GM23338 (cell line): ENCODE measurements around the gene AKAP13.

ENCODE experiments used
- CREB1 ChIP-seq: fragments of 250-450 bp; sonication (Bioruptor Pico); IDR thresholded peaks from 2 replicates; pipeline ENCODE4 v1.5.0; 2020; ENCODE audit warnings: low read depth, mild to moderate bottlenecking, moderate library complexity
- EZH2 ChIP-seq: fragments of 200-600 bp; sonication (generic); IDR thresholded peaks from one replicate; pipeline ENCODE4 v1.8.0; 2017; ENCODE audit warnings: antibody characterized with exemption, mild to moderate bottlenecking, low read depth; ENCODE audit not compliant: unreplicated experiment
- EZH2phosphoT487 ChIP-seq: fragments of 200-600 bp; sonication (generic); IDR thresholded peaks from one replicate; pipeline ENCODE4 v1.8.1; 2018; ENCODE audit warnings: antibody characterized with exemption; ENCODE audit not compliant: unreplicated experiment
- JUNB ChIP-seq: IDR thresholded peaks from one replicate; pipeline ENCODE4 v1.6.1; 2016; ENCODE audit warnings: antibody characterized with exemption; ENCODE audit not compliant: unreplicated experiment
- NANOG ChIP-seq: IDR thresholded peaks from 2 replicates; pipeline ENCODE4 v1.6.1; 2016; ENCODE audit warnings: antibody characterized with exemption, borderline replicate concordance
- POLR2AphosphoS5 ChIP-seq: IDR thresholded peaks from 2 replicates; pipeline ENCODE4 v1.6.1; 2016; ENCODE audit warnings: antibody characterized with exemption, low read depth
- STAT1 ChIP-seq: IDR thresholded peaks from one replicate; pipeline ENCODE4 v1.6.1; 2016; ENCODE audit warnings: antibody characterized with exemption; ENCODE audit not compliant: unreplicated experiment
- ZNF114 ChIP-seq: fragments of 250-450 bp; sonication (Bioruptor Pico); IDR thresholded peaks from 2 replicates; pipeline ENCODE4 v1.5.0; 2020; ENCODE audit warnings: mild to moderate bottlenecking, moderate library complexity
- ZNF331 ChIP-seq: fragments of 250-450 bp; sonication (Bioruptor Pico); IDR thresholded peaks from 2 replicates; pipeline ENCODE4 v1.5.0; 2020; ENCODE audit warnings: low read depth, mild to moderate bottlenecking, moderate library complexity
- TF ChIP-seq, protein P1 (sequence below), 2 experiments: fragments of 200-600 bp in 1 of 2; sonication (generic) in 1 of 2; conservative IDR thresholded peaks; 2 replicates each; pipeline versions ENCODE4 v1.5.1 to v1.6.1; 2016 to 2017; ENCODE audit warnings: antibody characterized with exemption in 2 of 2, low read depth in 2 of 2, mild to moderate bottlenecking in 2 of 2, moderate library complexity in 1 of 2
- TF ChIP-seq, protein P2 (sequence below): IDR thresholded peaks from one replicate; pipeline ENCODE4 v1.6.1; 2018; ENCODE audit warnings: antibody characterized with exemption; ENCODE audit not compliant: unreplicated experiment
- TF ChIP-seq, protein P3 (sequence below): fragments of 250-450 bp; sonication (Bioruptor Pico); IDR thresholded peaks from 2 replicates; pipeline ENCODE4 v1.5.0; 2020; ENCODE audit warnings: mild to moderate bottlenecking, moderate library complexity

DNA sequence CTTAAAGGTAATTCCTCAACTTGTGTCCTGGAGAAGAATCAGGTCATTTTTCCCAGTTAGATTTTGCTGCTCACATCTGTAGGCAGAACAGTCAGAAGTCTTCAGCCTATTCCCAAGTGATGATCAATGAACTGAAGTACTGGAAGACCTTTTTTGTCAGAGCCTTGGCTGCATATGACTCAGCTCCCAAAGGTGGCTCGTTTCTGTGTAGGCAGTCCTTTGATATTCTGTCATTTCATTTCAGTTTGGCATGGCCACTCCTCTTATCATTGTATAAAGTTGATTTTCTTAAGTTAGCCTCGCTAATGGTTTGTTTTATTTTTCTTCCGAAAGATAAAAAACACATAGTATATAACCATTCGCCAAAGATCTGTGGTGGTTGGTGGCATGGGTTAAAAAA is 323.7 kb downstream of the AKAP13 start:
- TF ChIP-seq, protein P1, sequence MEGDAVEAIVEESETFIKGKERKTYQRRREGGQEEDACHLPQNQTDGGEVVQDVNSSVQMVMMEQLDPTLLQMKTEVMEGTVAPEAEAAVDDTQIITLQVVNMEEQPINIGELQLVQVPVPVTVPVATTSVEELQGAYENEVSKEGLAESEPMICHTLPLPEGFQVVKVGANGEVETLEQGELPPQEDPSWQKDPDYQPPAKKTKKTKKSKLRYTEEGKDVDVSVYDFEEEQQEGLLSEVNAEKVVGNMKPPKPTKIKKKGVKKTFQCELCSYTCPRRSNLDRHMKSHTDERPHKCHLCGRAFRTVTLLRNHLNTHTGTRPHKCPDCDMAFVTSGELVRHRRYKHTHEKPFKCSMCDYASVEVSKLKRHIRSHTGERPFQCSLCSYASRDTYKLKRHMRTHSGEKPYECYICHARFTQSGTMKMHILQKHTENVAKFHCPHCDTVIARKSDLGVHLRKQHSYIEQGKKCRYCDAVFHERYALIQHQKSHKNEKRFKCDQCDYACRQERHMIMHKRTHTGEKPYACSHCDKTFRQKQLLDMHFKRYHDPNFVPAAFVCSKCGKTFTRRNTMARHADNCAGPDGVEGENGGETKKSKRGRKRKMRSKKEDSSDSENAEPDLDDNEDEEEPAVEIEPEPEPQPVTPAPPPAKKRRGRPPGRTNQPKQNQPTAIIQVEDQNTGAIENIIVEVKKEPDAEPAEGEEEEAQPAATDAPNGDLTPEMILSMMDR (conservative IDR thresholded peaks at IDR 0.05; ENCODE audit: low read depth in 2 of 2), result no peak
- TF ChIP-seq EZH2phosphoT487, result no peak
- no peak for TF ChIP-seq EZH2
- no peak for TF ChIP-seq POLR2AphosphoS5
- TF ChIP-seq, protein P2, sequence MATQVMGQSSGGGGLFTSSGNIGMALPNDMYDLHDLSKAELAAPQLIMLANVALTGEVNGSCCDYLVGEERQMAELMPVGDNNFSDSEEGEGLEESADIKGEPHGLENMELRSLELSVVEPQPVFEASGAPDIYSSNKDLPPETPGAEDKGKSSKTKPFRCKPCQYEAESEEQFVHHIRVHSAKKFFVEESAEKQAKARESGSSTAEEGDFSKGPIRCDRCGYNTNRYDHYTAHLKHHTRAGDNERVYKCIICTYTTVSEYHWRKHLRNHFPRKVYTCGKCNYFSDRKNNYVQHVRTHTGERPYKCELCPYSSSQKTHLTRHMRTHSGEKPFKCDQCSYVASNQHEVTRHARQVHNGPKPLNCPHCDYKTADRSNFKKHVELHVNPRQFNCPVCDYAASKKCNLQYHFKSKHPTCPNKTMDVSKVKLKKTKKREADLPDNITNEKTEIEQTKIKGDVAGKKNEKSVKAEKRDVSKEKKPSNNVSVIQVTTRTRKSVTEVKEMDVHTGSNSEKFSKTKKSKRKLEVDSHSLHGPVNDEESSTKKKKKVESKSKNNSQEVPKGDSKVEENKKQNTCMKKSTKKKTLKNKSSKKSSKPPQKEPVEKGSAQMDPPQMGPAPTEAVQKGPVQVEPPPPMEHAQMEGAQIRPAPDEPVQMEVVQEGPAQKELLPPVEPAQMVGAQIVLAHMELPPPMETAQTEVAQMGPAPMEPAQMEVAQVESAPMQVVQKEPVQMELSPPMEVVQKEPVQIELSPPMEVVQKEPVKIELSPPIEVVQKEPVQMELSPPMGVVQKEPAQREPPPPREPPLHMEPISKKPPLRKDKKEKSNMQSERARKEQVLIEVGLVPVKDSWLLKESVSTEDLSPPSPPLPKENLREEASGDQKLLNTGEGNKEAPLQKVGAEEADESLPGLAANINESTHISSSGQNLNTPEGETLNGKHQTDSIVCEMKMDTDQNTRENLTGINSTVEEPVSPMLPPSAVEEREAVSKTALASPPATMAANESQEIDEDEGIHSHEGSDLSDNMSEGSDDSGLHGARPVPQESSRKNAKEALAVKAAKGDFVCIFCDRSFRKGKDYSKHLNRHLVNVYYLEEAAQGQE, result no peak
- no peak for TF ChIP-seq STAT1
- no peak for TF ChIP-seq JUNB
- no peak for TF ChIP-seq CREB1 (CRISPR knock-in tag)
- no peak for TF ChIP-seq ZNF114 (CRISPR knock-in tag)
- no peak for TF ChIP-seq ZNF331 (CRISPR knock-in tag)
- no peak for TF ChIP-seq NANOG
- TF ChIP-seq, protein P3, sequence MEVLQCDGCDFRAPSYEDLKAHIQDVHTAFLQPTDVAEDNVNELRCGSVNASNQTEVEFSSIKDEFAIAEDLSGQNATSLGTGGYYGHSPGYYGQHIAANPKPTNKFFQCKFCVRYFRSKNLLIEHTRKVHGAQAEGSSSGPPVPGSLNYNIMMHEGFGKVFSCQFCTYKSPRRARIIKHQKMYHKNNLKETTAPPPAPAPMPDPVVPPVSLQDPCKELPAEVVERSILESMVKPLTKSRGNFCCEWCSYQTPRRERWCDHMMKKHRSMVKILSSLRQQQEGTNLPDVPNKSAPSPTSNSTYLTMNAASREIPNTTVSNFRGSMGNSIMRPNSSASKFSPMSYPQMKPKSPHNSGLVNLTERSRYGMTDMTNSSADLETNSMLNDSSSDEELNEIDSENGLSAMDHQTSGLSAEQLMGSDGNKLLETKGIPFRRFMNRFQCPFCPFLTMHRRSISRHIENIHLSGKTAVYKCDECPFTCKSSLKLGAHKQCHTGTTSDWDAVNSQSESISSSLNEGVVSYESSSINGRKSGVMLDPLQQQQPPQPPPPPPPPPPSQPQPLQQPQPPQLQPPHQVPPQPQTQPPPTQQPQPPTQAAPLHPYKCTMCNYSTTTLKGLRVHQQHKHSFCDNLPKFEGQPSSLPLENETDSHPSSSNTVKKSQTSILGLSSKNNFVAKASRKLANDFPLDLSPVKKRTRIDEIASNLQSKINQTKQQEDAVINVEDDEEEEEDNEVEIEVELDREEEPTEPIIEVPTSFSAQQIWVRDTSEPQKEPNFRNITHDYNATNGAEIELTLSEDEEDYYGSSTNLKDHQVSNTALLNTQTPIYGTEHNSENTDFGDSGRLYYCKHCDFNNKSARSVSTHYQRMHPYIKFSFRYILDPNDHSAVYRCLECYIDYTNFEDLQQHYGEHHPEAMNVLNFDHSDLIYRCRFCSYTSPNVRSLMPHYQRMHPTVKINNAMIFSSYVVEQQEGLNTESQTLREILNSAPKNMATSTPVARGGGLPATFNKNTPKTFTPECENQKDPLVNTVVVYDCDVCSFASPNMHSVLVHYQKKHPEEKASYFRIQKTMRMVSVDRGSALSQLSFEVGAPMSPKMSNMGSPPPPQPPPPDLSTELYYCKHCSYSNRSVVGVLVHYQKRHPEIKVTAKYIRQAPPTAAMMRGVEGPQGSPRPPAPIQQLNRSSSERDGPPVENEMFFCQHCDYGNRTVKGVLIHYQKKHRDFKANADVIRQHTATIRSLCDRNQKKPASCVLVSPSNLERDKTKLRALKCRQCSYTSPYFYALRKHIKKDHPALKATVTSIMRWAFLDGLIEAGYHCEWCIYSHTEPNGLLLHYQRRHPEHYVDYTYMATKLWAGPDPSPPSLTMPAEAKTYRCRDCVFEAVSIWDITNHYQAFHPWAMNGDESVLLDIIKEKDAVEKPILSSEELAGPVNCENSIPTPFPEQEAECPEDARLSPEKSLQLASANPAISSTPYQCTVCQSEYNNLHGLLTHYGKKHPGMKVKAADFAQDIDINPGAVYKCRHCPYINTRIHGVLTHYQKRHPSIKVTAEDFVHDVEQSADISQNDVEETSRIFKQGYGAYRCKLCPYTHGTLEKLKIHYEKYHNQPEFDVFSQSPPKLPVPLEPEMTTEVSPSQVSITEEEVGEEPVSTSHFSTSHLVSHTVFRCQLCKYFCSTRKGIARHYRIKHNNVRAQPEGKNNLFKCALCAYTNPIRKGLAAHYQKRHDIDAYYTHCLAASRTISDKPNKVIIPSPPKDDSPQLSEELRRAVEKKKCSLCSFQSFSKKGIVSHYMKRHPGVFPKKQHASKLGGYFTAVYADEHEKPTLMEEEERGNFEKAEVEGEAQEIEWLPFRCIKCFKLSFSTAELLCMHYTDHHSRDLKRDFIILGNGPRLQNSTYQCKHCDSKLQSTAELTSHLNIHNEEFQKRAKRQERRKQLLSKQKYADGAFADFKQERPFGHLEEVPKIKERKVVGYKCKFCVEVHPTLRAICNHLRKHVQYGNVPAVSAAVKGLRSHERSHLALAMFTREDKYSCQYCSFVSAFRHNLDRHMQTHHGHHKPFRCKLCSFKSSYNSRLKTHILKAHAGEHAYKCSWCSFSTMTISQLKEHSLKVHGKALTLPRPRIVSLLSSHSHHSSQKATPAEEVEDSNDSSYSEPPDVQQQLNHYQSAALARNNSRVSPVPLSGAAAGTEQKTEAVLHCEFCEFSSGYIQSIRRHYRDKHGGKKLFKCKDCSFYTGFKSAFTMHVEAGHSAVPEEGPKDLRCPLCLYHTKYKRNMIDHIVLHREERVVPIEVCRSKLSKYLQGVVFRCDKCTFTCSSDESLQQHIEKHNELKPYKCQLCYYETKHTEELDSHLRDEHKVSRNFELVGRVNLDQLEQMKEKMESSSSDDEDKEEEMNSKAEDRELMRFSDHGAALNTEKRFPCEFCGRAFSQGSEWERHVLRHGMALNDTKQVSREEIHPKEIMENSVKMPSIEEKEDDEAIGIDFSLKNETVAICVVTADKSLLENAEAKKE, result no peak
